Keratinocyte (primary cell): ENCODE measurements around the gene TLK1. TPM values are rescaled to one million over a fixed set of nuclear protein-coding genes. Genes with fewer than 3 reads are reported as not detected.

Experiments used
- DNase-seq: peaks from one replicate; pipeline ENCODE4 v3.0.0-alpha.2; 2011; ENCODE audit warnings: low read depth, missing footprints, low spot score
- FAIRE-seq: peaks from 2 replicates; lab custom pipeline; 2011; peaks lifted over from hg19 to GRCh38; lab: Jason Lieb, UNC
- H2AFZ ChIP-seq: 2 replicates; pipeline ENCODE4 v1.6.0; 2012; ENCODE audit warnings: low read length, control low read depth, inconsistent platforms; ENCODE audit not compliant: control insufficient read depth
- H3K27ac ChIP-seq: 2 replicates; pipeline ENCODE4 v1.5.1; 2011; ENCODE audit warnings: low read length; ENCODE audit not compliant: control insufficient read depth, insufficient read depth
- H3K27me3 ChIP-seq: 3 replicates; pipeline ENCODE4 v1.6.0; 2011; ENCODE audit warnings: low read length; ENCODE audit not compliant: control insufficient read depth, insufficient read depth; ENCODE audit errors: extremely low read depth
- H3K36me3 ChIP-seq, 2 experiments: 2 replicates in 1 of 2; 3 replicates in 1 of 2; pipeline ENCODE4 v1.5.1; 2011; ENCODE audit warnings: low read length in 2 of 2, mild to moderate bottlenecking in 1 of 2; ENCODE audit not compliant: control insufficient read depth in 2 of 2, insufficient read depth in 2 of 2; ENCODE audit errors: extremely low read depth in 1 of 2
- H3K4me1 ChIP-seq: 3 replicates; pipeline ENCODE4 v1.5.1; 2011; ENCODE audit warnings: low read length; ENCODE audit not compliant: control insufficient read depth, insufficient read depth; ENCODE audit errors: extremely low read depth
- H3K4me2 ChIP-seq: 3 replicates; pipeline ENCODE4 v1.6.0; 2011; ENCODE audit warnings: low read depth, low read length; ENCODE audit not compliant: control insufficient read depth, insufficient read depth; ENCODE audit errors: extremely low read depth
- H3K4me3 ChIP-seq, 3 experiments: fragments of 200-600 bp in 1 of 3; sonication (generic) in 1 of 3; 2 replicates in 2 of 3; 3 replicates in 1 of 3; pipeline ENCODE4 v1.5.1; 2011 to 2016; ENCODE audit warnings: low read length in 3 of 3, mild to moderate bottlenecking in 3 of 3, control low read depth in 2 of 3, inconsistent platforms in 1 of 3, low read depth in 1 of 3, mixed read lengths in 1 of 3, mixed run types in 1 of 3, moderate library complexity in 1 of 3; ENCODE audit not compliant: control insufficient read depth in 2 of 3, insufficient read depth in 2 of 3; ENCODE audit errors: extremely low read depth in 1 of 3
- H3K79me2 ChIP-seq: 2 replicates; pipeline ENCODE4 v1.6.0; 2012; ENCODE audit warnings: low read length; ENCODE audit not compliant: control insufficient read depth, insufficient read depth
- H3K9ac ChIP-seq: 3 replicates; pipeline ENCODE4 v1.6.0; 2011; ENCODE audit warnings: low read length; ENCODE audit not compliant: control insufficient read depth, insufficient read depth; ENCODE audit errors: extremely low read depth
- H3K9me1 ChIP-seq: 3 replicates; pipeline ENCODE4 v1.6.0; 2011; ENCODE audit warnings: low read length; ENCODE audit not compliant: control insufficient read depth, insufficient read depth; ENCODE audit errors: extremely low read depth
- H3K9me3 ChIP-seq: 2 replicates; pipeline ENCODE4 v1.5.1; 2012; ENCODE audit warnings: low read depth, low read length; ENCODE audit not compliant: control insufficient read depth
- H4K20me1 ChIP-seq: 3 replicates; pipeline ENCODE4 v1.6.0; 2011; ENCODE audit warnings: low read length; ENCODE audit not compliant: control insufficient read depth, insufficient read depth; ENCODE audit errors: extremely low read depth
- CTCF ChIP-seq, 3 experiments: IDR thresholded peaks in 1 of 3; conservative IDR thresholded peaks in 1 of 3; optimal IDR thresholded peaks in 1 of 3; 2 replicates in 2 of 3; 3 replicates in 1 of 3; pipeline versions ENCODE3 to v1.5.1; 2011; ENCODE audit warnings: low read length in 3 of 3, mild to moderate bottlenecking in 3 of 3, moderate library complexity in 2 of 3, control low read depth in 1 of 3, inconsistent platforms in 1 of 3; ENCODE audit not compliant: insufficient read depth in 2 of 3; ENCODE audit errors: extremely low read depth in 1 of 3
- EZH2 ChIP-seq: IDR thresholded peaks from one replicate; pipeline ENCODE4 v1.6.1; 2012; ENCODE audit warnings: inconsistent platforms, mild to moderate bottlenecking, low read length, moderate library complexity
- dilution Hi-C: fragments of 300-500 bp; cut with MboI; formaldehyde crosslinking; loops from one replicate; pipeline ENCODE4 v1.7.0; 2020; ENCODE audit warnings: low sequenced_read_pairs; ENCODE audit not compliant: extremely low pct_ligation_motif_present
- polyA plus RNA-seq, 5 experiments: library from polyadenylated mRNA; depleted of rRNA in 3 of 5; stranded (reverse) in 3 of 5; stranded (forward) in 1 of 5; unstranded in 1 of 5; fragments of >200 nt; gene quantifications; 1 replicate in 1 of 5; 2 replicates in 3 of 5; 3 replicates in 1 of 5; pipeline versions ENCODE4 v1.2.1 to v1.2.3, GENCODE V29; 2011 to 2012; ENCODE audit warnings: missing spikeins in 2 of 5, low read depth in 1 of 5, low replicate concordance in 1 of 5

The TLK1 gene
- polyA plus RNA-seq, 1 donor (not counting 4 experiments of a cell fraction or from before 2014, with no cell fraction given), result 14.7 TPM

- H3K9ac ChIP-seq, result no peak overlapping the region
- H3K27ac ChIP-seq, result no peak overlapping the region
- H3K9me1 ChIP-seq, result no peaks in the 10 kb centered on the region
- H3K79me2 ChIP-seq, result no peaks in the 10 kb centered on the region
- DNase-seq (no peak), FAIRE-seq (no peak)
- no peak overlapping the region for H3K4me3 ChIP-seq
- TF ChIP-seq EZH2, result no peak
- TF ChIP-seq CTCF (optimal IDR thresholded peaks at IDR 0.05 in 1 of 3, IDR thresholded peaks at IDR 0.05 in 1 of 3, conservative IDR thresholded peaks at IDR 0.05 in 1 of 3; ENCODE audit: extremely low read depth in 1 of 3, insufficient read depth in 2 of 3, low read length in 3 of 3), result no peak
- H3K4me1 ChIP-seq, result peaks cover 20% of the 10 kb centered on the region
- no peak overlapping the region for H2AFZ ChIP-seq
- H3K27me3 ChIP-seq, result no peaks in the 10 kb centered on the region
- no peak overlapping the region for H3K4me2 ChIP-seq
- dilution Hi-C loops, result no loop called here
- H4K20me1 ChIP-seq, result no peaks in the 10 kb centered on the region
- no peaks in the 10 kb centered on the region for H3K9me3 ChIP-seq
- no peaks in the 10 kb centered on the region for H3K36me3 ChIP-seq
These were observed 185.4 kb downstream of the TLK1 start for GRCh38 chr2:170975127-170975942.

- H3K79me2 ChIP-seq, result no peaks in the 10 kb centered on the region
- H3K4me3 ChIP-seq, result peak overlapping the region in 2 of 3 experiments; percentile 62 to 80
- peak overlapping the region; percentile 91 for H3K4me2 ChIP-seq
- no peaks in the 10 kb centered on the region for H4K20me1 ChIP-seq
- H2AFZ ChIP-seq, result peak overlapping the region; percentile 85
- dilution Hi-C loops, result no loop called here
- no peaks in the 10 kb centered on the region for H3K9me1 ChIP-seq
- peaks cover 20% of the 10 kb centered on the region for H3K4me1 ChIP-seq
- no peaks in the 10 kb centered on the region for H3K9me3 ChIP-seq
- H3K36me3 ChIP-seq, result no peaks in the 10 kb centered on the region
- H3K27me3 ChIP-seq, result no peaks in the 10 kb centered on the region
- peak overlapping the region; percentile 84 for H3K9ac ChIP-seq
- DNase-seq (no peak), FAIRE-seq (no peak)
- no peak for TF ChIP-seq EZH2
- TF ChIP-seq CTCF (optimal IDR thresholded peaks at IDR 0.05 in 1 of 3, IDR thresholded peaks at IDR 0.05 in 1 of 3, conservative IDR thresholded peaks at IDR 0.05 in 1 of 3; ENCODE audit: extremely low read depth in 1 of 3, insufficient read depth in 2 of 3, low read length in 3 of 3), result no peak
- H3K27ac ChIP-seq, result no peak overlapping the region
These were observed 186.2 kb downstream of the TLK1 start for GRCh38 chr2:170974304-170974993.
